SK-N-SH treated with all-trans-retinoic acid at 6 μM for 48 hours (cell line): ENCODE data around the gene PGAP1.

ENCODE experiments used
- ISL1 ChIP-seq: fragments of 250-450 bp; sonication (Bioruptor Pico); IDR thresholded peaks from 2 replicates; pipeline ENCODE4 v2.1.2; 2022; ENCODE audit warnings: mild to moderate bottlenecking, moderate library complexity
- POU6F1 ChIP-seq: fragments of 250-450 bp; sonication (Bioruptor Pico); IDR thresholded peaks from 2 replicates; pipeline ENCODE4 v1.8.0; 2021; ENCODE audit warnings: low read depth, mild to moderate bottlenecking, moderate library complexity, borderline replicate concordance
- PPARA ChIP-seq: fragments of 250-450 bp; sonication (Bioruptor Pico); IDR thresholded peaks from 2 replicates; pipeline ENCODE4 v1.5.0; 2020; ENCODE audit warnings: mild to moderate bottlenecking, borderline replicate concordance
- TCF4 ChIP-seq: fragments of 250-450 bp; sonication (Bioruptor Pico); IDR thresholded peaks from 2 replicates; pipeline ENCODE4 v1.8.0; 2021; ENCODE audit warnings: mild to moderate bottlenecking, moderate library complexity, borderline replicate concordance
- TOX ChIP-seq: fragments of 250-450 bp; sonication (Bioruptor Pico); IDR thresholded peaks from 2 replicates; pipeline ENCODE4 v1.8.0; 2021; ENCODE audit warnings: mild to moderate bottlenecking, moderate library complexity, borderline replicate concordance
- TSHZ2 ChIP-seq: fragments of 250-450 bp; sonication (Bioruptor Pico); IDR thresholded peaks from 2 replicates; pipeline ENCODE4 v1.5.0; 2020; ENCODE audit warnings: mild to moderate bottlenecking, moderate library complexity
- ZFP3 ChIP-seq: fragments of 250-450 bp; sonication (Bioruptor Pico); IDR thresholded peaks from 2 replicates; pipeline ENCODE4 v1.5.0; 2020; ENCODE audit warnings: mild to moderate bottlenecking, moderate library complexity
- ZFP30 ChIP-seq: fragments of 450-650 bp; formaldehyde crosslinking; IDR thresholded peaks from 2 replicates; pipeline ENCODE4 v1.5.0; 2022; ENCODE audit warnings: mild to moderate bottlenecking, moderate library complexity
- ZNF565 ChIP-seq: fragments of 450-650 bp; formaldehyde crosslinking; conservative IDR thresholded peaks from 2 replicates; pipeline ENCODE4 v1.5.0; 2020; ENCODE audit warnings: low read depth, mild to moderate bottlenecking, moderate library complexity

- no peak for TF ChIP-seq ZFP3 (CRISPR knock-in tag)
- no peak for TF ChIP-seq TSHZ2 (CRISPR knock-in tag)
- no peak for TF ChIP-seq PPARA (CRISPR knock-in tag)
- TF ChIP-seq TOX = no peak
- TF ChIP-seq ISL1 (CRISPR knock-in tag) = no peak
- TF ChIP-seq ZFP30 (CRISPR knock-in tag) = no peak
- TF ChIP-seq TCF4 = no peak
- no peak for TF ChIP-seq POU6F1 (CRISPR knock-in tag)
- no peak for TF ChIP-seq ZNF565 (CRISPR knock-in tag)
Observed at GRCh38 chr2:196839574-196839973, 86.9 kb downstream of the PGAP1 start.
